ENCODE measurements around the gene PSG2.
"Not testable (repeated sequence)": the region's sequence is repeated elsewhere in the genome, so short reads cannot be mapped to it uniquely, and the experiment has no call there.

Gene PSG2

GRCh38 chr19:43084196-43084832 is 1.8 kb upstream of the PSG2 start:
- not testable (repeated sequence) for H3K4me3 ChIP-seq (ENCODE audit: low read length); DNase-seq (ENCODE audit: low read depth, low spot score)

DNA sequence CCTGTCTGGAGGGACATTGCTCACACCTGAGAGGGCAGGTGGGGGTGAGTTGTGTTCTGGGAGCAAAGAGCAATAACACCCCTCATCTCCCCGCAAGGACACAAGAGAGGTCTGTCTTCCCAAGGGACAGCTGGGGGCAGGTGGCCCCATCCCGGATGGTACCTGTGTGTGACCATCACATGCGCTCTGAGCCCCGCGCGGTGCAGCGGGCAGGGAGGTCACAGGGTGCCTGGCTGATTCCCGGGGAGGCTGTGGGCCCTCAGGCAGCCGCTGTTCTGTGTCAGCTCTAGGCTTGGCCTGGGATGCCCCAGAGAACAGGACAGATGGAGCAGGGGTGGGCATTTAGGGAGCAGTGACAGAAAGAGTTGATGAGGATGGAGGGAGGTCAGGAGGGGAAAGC is 1.2 kb upstream of the PSG2 start:
- not testable (repeated sequence) for H3K4me3 ChIP-seq (ENCODE audit: low read length); DNase-seq (ENCODE audit: low read depth, low spot score)

DNA sequence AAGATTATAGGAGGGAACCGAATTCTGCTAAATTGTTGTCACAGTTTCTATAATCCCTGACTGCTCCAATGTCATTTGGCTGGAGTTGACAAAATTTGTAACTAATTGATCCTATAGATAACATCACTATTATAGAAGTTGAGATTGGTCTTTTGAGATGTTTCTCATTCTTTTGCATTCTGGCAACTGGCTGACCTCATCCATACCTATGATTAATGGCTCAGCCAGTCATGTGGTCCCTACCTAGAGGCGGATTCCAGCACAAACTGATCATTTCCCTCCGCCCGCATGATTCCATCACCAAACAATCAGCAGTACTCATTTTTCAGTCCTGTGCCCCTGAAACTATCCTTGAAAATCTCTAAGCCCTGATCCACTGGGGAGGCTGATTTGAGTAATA is 4.2 kb downstream of the PSG2 start:
- H3K4me3 ChIP-seq (ENCODE audit: low read length): no peak overlapping the region
- DNase-seq (ENCODE audit: low read depth, low spot score): no peak

- not testable (repeated sequence) for H3K4me3 ChIP-seq (ENCODE audit: low read length); DNase-seq (ENCODE audit: low read depth, low spot score)
Measured at GRCh38 chr19:43077881-43078280, 4.6 kb downstream of the PSG2 start.

GRCh38 chr19:43062418-43062817 is 20.1 kb downstream of the PSG2 start:
- not testable (repeated sequence) for H3K4me3 ChIP-seq (ENCODE audit: low read length); DNase-seq (ENCODE audit: low read depth, low spot score)

- not testable (repeated sequence) for H3K4me3 ChIP-seq (ENCODE audit: low read length); DNase-seq (ENCODE audit: low read depth, low spot score)
Measured at GRCh38 chr19:43061326-43061725, 21.2 kb downstream of the PSG2 start.

GRCh38 chr19:43060254-43060653 is 22.2 kb downstream of the PSG2 start:
- not testable (repeated sequence) for DNase-seq (ENCODE audit: low read depth, low spot score); H3K4me3 ChIP-seq (ENCODE audit: low read length)

- not testable (repeated sequence) for H3K4me3 ChIP-seq (ENCODE audit: low read length); DNase-seq (ENCODE audit: low read depth, low spot score)
Measured at GRCh38 chr19:43059482-43059881, 23.0 kb downstream of the PSG2 start.

DNA sequence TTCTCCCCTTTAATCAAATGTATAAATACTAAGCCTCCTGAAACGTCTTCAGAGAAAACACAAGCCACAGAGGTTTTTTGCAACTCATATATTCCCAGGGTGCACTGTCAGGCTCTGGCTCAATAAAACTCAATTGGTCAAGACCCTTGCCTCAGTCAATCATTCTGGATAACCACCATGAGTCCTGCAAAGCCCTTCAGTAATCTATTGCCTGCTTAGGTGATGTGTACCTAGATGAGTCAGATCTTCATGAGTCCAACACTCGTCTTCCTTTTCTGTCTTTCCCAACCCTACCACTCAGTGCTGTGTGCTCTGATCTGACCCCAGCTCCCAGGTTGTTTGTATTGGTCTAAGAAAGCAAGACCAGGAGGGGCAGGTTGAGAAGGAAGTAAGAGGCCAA is 24.1 kb downstream of the PSG2 start:
- not testable (repeated sequence) for H3K4me3 ChIP-seq (ENCODE audit: low read length); DNase-seq (ENCODE audit: low read depth, low spot score)

DNA sequence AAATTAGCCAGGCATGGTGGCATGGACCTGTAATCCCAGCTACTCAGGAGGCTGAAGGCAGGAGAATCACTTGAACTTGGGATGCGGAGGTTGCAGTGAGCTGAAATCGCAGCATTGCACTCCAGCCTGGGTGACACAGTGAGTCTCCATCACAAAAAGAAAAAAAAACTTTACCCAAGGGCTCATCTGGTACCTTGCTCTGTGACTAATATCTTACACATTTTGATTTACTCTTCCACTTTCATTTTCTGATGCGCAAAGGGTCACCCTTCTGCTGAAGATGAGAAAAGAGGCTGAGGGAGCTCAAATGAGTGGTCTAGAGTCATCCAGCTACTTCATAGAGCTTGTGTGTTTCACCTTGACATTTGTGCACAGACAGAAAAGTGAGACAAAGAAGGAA is 34.5 kb downstream of the PSG2 start:
- DNase-seq (ENCODE audit: low read depth, low spot score); H3K4me3 ChIP-seq (ENCODE audit: low read length): not testable (repeated sequence)

DNA sequence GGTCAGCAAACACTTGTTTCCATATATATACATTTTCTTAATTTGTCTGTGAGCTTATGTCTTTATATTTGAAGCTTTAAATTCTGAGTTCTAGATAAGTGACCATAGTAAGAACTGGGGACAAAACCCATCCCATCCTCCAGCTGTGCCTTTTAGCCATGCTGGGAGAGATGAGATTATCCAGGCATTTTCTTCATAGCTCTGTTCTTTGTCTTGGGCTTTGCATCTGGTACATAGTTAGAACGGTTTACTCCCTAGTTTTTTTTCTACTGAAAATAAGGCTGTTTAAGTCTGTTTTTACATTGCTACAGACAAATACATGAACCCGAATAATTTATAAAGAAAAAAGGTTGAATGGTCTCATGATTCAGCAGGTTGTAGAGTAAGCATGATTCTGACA is 35.9 kb downstream of the PSG2 start:
- not testable (repeated sequence) for H3K4me3 ChIP-seq (ENCODE audit: low read length); DNase-seq (ENCODE audit: low read depth, low spot score)

GRCh38 chr19:43043492-43044180 is 38.9 kb downstream of the PSG2 start:
- not testable (repeated sequence) for H3K4me3 ChIP-seq (ENCODE audit: low read length); DNase-seq (ENCODE audit: low read depth, low spot score)

GRCh38 chr19:43031645-43032044 is 50.9 kb downstream of the PSG2 start:
- not testable (repeated sequence) for DNase-seq (ENCODE audit: low read depth, low spot score); H3K4me3 ChIP-seq (ENCODE audit: low read length)

DNA sequence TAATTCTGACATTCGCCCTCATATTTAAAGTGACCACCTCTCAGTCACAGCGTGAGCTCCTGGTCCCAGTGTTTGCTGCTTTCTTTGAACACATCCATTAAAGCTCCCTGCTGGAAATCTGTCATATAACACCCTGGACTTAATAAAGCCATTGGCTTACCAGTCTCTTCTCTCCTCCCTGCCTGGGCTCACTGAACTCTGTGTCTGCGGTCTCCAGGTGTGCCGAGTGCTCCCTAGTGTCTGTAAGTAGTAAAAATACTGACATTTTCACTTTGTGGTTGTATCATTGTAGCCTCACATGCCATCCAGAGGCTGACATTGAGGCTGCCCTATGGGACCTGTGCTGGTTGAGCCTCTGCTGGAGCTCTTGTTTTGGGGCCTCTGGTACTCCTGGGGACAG is 53.6 kb downstream of the PSG2 start:
- H3K4me3 ChIP-seq (ENCODE audit: low read length): no peak overlapping the region

DNA sequence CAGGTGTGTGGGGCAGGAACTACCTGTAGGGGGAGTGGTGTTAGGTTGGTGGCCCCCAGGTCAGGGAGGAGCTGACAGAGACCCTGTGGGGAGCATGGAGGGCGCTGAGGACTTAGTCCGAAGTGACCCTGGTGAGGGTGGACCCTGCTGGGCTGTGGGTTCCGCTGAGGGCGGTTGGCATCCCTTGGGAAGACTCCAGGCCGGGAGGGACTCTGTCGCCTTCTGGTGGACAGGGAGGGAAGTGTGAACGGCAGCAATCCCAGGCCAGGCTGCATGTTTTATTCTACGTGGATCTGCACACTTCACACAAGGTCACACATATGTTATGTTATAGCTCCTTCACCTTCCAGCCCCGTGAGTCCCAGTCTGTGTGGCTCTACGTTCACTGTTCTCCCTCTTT is 54.5 kb downstream of the PSG2 start:
- H3K4me3 ChIP-seq (ENCODE audit: low read length); DNase-seq (ENCODE audit: low read depth, low spot score): not testable (repeated sequence)

More for the DNA sequence above, 53.6 kb downstream of the PSG2 start:
- DNase-seq (ENCODE audit: low read depth, low spot score): no peak

- H3K4me3 ChIP-seq (ENCODE audit: low read length); DNase-seq (ENCODE audit: low read depth, low spot score): not testable (repeated sequence)
Measured at GRCh38 chr19:43027061-43027460, 55.4 kb downstream of the PSG2 start.

DNA sequence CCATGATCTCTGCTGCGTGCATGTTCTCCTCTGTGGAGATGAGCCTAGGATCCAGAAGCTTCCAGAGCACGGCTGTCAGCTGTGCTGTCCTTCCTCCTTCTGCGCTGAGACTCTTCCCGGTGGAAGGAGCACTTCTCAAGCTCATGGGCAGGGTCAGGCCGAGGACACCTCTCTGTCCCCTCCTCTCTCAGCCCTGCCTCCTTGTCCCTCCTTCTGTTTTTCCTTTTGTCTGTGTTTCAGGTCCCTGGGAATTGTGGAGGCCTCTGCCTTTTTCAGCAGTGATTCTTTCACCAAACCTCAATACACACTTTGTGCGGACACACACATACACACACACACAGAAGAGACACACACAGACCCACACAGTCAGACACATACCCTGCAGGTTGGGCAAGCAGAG is 56.1 kb downstream of the PSG2 start, which contains the start of gene PSG11:
TSS of gene PSG11 (minus strand) at position 101 of the 400 bp plus-strand sequence. CDS start at position 4, 97 bp downstream.
- not testable (repeated sequence) for H3K4me3 ChIP-seq (ENCODE audit: low read length); DNase-seq (ENCODE audit: low read depth, low spot score)

DNA sequence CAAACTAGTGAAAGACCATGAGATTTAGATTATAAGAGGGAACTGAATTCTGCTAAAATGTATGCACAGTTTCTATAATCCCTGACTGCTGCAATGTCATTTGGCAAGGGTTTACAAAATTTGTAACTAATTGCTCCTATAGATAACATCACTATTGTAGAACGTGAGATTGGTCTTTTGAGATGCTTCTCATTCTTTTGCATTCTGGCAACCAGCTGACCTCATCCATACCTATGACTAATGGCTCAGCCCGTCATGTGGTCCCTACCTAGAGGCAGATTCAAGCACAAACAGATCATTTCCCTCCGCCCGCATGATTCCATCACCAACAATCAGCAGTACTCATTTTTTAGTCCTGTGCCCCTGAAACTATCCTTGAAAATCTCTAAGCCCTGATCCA is 60.4 kb downstream of the PSG2 start:
- not testable (repeated sequence) for DNase-seq (ENCODE audit: low read depth, low spot score)

DNA sequence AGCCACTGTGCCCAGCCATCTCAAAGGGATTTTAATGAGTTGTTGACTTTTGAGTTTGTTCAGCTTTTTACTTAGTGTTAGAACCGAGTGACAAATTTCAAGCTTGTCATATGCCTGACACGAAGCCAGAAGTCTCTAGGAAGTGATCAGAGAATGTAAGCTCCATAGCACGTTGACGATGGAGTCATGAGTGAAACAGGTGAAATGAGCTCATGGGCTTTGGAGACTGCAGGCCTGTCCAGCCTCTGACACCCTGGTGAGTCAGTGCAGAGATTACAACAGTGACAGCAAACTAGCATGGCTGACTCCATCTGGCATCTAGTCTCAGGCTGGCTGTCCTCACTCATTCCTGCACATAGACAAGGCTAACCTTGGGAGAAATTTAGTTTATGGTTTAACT is 60.9 kb downstream of the PSG2 start:
- not testable (repeated sequence) for H3K4me3 ChIP-seq (ENCODE audit: low read length); DNase-seq (ENCODE audit: low read depth, low spot score)

More for the DNA sequence above, 60.4 kb downstream of the PSG2 start:
- H3K4me3 ChIP-seq (ENCODE audit: low read length): not testable (repeated sequence)

GRCh38 chr19:43019588-43019987 is 62.9 kb downstream of the PSG2 start:
- not testable (repeated sequence) for DNase-seq (ENCODE audit: low read depth, low spot score); H3K4me3 ChIP-seq (ENCODE audit: low read length)

Measured in Jurkat, Clone E6-1 (cell line).